ENCODE measurements around the gene PLN.

PLN gene

GRCh38 chr6:118580585-118581419, 32.7 kb downstream of the PLN start:
- peak; percentile 76 to 87 for DNase-seq

DNA sequence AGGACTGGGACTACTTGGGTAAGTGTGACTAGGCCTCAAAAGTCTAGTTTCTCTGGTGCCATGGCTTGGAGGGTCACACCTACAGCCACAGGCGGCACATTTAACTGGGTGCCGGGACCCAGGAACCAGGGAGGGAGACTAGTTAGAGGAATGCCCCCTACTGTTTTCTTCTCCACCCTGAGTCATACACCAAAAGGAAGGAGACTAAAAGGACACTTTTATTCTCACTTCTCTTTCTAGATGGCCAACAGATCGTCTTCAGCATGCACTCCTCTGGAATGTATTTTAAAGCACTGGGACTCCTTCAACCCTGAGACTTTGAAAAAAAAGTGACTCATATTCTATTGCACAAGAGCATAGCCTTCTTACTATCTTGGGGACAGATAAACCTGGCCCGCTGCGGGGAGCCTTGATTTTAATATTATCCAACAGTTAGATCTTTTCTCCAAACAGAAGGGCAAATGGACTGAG, 33.4 kb downstream of the PLN start:
- peak; percentile 78 to 79 for DNase-seq

- DNase-seq: no peak
Observed at GRCh38 chr6:118584911-118585310, 36.8 kb downstream of the PLN start.

GRCh38 chr6:118586746-118587485, 38.8 kb downstream of the PLN start:
- no peak for DNase-seq

GRCh38 chr6:118588626-118589025, 40.5 kb downstream of the PLN start:
- DNase-seq: no peak

GRCh38 chr6:118589186-118589585, 41.1 kb downstream of the PLN start:
- DNase-seq: no peak

DNA sequence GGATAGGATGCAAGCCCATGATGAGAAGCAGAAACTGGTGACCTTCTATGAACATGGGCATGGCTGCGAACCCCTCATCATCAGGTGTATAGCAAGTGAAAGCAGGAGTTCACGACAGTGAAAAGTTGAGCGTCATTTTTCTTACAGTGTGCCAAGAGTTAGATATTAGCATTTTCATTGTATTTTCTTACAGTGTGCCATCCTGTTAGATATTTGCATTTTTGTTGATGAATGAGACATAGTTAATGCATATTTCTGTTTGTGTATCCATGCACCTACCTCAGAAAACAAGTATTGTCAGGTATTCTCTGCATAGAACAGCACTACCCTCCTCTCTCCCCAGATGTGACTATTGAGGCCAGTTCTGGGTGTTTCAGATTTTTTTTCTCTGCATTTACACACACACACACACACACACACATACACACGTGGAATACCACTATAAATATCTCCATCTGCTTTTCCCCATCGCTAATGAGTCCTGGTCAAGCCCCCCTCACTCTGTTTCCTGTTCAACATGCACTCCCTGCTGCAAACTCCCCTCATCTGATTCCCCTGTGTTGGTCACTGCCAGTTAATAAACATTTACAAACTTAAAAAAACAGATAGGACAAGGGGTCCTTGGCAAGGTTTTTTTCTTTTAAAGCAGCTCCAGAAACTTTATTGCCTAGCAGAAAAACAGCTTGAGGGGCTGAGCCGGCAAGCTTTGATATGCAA, 41.7 kb downstream of the PLN start:
- no peak for DNase-seq

GRCh38 chr6:118591897-118592296, 43.8 kb downstream of the PLN start:
- DNase-seq: no peak

DNA sequence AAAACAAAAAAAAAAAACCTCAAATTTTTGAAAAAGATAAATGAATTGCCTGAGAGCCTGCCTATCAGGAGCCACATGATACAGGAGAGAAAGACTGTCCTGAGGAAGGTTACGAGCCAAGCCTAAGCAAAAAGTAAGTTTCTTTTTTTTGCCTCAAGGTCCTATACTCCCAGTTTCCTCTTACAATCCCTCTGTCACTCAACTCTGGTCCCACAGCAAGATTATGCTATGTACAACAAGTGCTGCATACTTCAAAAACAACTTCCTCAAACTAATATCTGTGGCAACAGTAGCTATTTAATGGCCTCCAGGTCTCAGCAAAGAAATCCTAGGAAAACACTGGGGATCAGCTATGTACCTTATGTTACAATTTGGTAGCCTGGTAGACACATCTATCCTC, 46.8 kb downstream of the PLN start:
- DNase-seq: peak; percentile 61 to 62

- no peak for DNase-seq
Observed at GRCh38 chr6:118596774-118597320, 48.8 kb downstream of the PLN start.

DNA sequence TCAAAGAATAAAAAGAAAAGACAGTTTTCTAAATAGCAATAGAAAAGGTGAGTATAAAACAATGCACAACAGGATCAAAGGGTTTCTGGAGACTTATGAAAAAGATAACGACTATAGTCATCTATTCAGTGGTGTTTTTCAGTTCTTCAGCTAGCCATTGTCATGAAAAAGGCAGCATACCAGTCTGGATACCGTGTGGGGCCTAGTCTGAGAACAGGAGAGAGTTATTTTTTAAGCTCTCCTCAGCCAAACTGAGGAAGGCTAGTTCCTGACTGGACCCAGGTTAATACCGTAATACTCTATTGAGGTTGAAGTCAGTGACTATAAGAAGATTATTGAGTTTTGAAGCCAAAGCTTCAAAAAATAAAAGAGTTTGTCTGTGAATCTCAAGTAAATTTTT, 49.5 kb downstream of the PLN start:
- DNase-seq: no peak

GRCh38 chr6:118598324-118598723, 50.2 kb downstream of the PLN start:
- no peak for DNase-seq

DNA sequence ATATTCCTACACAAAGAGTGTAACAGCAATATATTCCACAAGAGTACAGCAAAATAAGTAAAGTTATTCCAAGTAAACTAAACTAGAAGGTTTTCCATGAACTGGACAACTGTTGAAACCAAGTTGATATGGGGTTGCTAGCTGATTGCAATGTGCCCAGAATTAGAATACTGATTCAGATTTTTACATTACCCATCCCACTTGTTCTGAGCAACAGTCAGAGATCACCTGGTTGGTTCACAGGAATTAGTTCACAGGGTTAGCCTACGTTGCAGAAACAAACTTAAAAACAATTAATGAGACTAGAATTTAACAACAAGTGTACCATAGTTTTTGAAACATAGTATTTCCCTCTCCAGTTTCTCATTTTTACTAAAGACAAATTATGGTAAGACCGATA, 54.2 kb downstream of the PLN start:
- no peak for DNase-seq

GRCh38 chr6:118603372-118603771, 55.3 kb downstream of the PLN start:
- no peak for DNase-seq

GRCh38 chr6:118606268-118606667, 58.2 kb downstream of the PLN start:
- no peak for DNase-seq

GRCh38 chr6:118606858-118607257, 58.8 kb downstream of the PLN start:
- DNase-seq: no peak
